ENCODE measurements around the gene UNC5B.

- TF ChIP-seq POLR2AphosphoS5 (IDR thresholded peaks at IDR 0.05; ENCODE audit: borderline replicate concordance, low read depth, low read length) (no peak), EZH2 (IDR thresholded peaks at IDR 0.05) (no peak)
These were observed 9.3 kb downstream of the UNC5B start for GRCh38 chr10:71221586-71222202.
